AG09319 (cell line): Measurements from ENCODE around the gene AFG1L.

Source experiments
- DNase-seq: peaks from one replicate; pipeline ENCODE4 v3.0.0-alpha.2; 2010; ENCODE audit warnings: low read depth; ENCODE audit errors: extremely low read depth
- TF ChIP-seq, protein P1 (sequence below): IDR thresholded peaks from 2 replicates; pipeline ENCODE4 v1.5.1; 2011; ENCODE audit warnings: low read depth, mild to moderate bottlenecking, inconsistent platforms, low read length, moderate library complexity

AFG1L gene

DNA sequence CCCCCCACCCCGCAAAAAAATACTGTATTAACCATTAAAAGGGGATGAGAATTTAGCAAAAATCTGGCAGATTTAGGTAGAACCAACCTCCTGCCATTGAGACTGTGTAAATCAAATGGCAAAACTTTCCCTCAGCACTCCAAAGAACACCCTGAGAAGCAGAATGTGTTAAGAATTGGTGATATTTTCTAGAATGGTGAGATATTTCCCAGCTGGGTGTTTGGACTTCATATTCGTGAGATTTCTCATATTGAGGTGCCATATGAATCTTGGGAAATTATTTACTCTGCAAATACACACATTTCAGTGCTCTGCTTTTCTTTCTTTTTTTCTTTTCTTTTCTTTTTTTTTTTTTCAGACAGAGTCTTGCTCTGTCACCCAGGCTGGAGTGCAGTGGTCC lies 199.6 kb downstream of the AFG1L start:
- no peak for DNase-seq
- TF ChIP-seq, protein P1, sequence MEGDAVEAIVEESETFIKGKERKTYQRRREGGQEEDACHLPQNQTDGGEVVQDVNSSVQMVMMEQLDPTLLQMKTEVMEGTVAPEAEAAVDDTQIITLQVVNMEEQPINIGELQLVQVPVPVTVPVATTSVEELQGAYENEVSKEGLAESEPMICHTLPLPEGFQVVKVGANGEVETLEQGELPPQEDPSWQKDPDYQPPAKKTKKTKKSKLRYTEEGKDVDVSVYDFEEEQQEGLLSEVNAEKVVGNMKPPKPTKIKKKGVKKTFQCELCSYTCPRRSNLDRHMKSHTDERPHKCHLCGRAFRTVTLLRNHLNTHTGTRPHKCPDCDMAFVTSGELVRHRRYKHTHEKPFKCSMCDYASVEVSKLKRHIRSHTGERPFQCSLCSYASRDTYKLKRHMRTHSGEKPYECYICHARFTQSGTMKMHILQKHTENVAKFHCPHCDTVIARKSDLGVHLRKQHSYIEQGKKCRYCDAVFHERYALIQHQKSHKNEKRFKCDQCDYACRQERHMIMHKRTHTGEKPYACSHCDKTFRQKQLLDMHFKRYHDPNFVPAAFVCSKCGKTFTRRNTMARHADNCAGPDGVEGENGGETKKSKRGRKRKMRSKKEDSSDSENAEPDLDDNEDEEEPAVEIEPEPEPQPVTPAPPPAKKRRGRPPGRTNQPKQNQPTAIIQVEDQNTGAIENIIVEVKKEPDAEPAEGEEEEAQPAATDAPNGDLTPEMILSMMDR: no peak

DNA sequence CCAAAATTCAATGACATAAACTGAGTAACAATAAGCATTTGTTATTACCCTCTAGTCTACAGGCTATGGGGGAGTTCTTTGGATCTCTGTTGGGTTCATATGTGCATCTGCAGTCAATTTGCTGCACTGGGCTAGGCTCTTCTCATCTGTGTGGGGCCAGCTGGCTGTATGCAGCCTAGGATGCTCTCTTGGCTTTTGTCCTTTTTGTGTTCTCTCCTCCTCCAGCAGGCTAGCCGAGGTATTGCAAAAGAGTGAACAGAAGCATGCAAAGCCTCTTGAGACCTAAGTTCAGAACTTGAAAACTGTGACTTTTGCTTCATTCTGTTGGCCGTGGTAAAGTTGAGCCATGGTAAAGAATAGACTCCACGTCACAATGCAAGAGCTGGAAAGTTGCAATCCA lies 203.0 kb downstream of the AFG1L start:
- DNase-seq: no peak
- TF ChIP-seq, protein P1: peak; percentile 53

DNA sequence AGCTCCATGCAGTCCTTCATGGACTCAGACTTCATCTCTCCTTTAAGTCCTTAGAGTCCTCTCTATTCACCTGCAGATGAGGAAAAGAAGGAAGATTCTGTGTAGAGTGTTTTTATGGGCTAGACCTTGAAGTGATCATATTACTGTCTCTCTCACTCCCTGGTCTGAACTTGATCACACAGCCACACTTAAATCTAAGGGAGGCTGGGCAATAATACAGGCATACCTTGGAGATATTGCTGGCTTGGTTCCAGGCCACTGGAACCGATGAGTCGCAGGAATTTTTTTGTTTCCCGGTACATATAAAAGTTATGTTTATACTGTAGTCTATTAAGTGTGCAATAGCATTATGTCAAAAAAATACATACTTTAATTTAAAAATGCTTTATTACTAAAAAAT lies 206.7 kb downstream of the AFG1L start:
- TF ChIP-seq, protein P1: no peak
- no peak for DNase-seq

DNA sequence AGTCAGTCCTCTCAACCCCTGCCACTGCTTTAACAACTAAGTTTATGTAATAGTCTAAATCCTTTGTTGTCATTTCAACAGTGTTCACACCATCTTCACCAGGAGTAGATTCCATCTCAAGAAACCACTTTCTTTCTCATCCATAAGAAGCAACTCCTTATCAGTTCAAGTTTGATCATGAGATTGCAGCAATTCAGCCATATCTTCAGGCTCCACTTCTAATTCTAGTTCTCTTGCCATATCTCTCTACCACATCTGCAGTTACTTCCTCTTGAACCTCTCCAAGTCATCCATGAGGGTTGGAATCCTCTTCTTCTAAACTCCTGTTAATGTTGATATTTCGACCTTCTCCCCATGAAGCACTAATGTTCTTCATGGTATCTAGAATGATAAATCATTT lies 208.0 kb downstream of the AFG1L start:
- TF ChIP-seq, protein P1: no peak
- no peak for DNase-seq

DNA sequence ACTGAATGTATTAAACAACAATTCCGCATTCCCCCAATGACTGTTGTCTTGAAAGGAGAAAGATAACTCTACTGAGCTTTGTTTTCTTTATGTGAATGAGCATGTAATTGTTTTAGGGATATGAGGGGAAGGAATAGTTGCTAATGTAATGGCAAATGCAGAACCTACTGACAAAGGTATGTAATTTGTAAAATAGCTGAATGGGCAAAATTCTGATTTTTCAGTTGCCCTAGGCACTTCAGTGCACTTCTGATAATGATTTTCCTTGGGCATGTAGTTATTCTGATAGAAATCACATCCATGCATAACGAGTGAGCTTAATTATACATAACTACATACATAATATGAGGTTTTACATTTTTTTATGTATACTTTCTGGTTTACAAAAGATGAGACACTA lies 212.5 kb downstream of the AFG1L start:
- DNase-seq: no peak
- TF ChIP-seq, protein P1: no peak

DNA sequence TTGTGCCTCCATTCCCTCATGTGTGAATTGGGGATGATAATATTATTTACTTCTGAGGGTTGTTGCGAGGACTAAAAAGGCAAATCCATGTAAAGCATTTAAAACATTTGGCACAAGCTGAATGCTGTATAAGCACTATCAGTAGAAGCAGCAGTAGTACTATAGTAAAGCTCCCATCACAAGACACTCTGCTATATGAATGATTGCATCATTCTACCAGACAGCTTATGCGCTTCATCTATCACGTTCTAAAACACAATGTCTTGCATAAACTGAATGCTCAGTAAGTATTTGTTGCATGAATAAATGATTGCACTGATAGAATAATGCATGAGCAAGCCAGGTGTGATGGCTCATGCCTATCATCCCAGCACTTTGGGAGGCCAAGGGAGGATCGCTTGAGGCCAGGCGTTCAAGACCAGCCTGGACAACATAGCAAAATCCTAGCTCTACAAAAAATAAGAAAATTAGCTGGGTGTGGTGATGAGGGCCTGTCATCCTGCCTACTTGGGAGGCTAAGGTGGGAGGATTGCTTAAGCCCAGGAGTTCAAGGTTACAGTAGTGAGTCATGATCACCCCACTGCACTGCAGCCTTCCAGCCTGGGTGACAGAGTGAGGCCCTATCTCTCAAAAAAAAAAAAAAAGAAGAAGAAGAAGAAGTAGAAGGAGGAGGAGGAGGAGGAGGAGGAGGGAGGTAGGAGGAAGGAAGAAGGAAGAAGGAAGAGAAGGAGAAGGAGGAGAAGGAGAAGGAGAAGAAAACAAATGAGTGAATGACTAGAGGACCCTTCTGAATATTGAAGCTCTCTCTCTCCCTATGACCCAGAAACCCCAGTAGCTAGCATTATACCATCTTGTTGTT lies 215.8 kb downstream of the AFG1L start:
- TF ChIP-seq, protein P1: no peak
- DNase-seq: no peak

DNA sequence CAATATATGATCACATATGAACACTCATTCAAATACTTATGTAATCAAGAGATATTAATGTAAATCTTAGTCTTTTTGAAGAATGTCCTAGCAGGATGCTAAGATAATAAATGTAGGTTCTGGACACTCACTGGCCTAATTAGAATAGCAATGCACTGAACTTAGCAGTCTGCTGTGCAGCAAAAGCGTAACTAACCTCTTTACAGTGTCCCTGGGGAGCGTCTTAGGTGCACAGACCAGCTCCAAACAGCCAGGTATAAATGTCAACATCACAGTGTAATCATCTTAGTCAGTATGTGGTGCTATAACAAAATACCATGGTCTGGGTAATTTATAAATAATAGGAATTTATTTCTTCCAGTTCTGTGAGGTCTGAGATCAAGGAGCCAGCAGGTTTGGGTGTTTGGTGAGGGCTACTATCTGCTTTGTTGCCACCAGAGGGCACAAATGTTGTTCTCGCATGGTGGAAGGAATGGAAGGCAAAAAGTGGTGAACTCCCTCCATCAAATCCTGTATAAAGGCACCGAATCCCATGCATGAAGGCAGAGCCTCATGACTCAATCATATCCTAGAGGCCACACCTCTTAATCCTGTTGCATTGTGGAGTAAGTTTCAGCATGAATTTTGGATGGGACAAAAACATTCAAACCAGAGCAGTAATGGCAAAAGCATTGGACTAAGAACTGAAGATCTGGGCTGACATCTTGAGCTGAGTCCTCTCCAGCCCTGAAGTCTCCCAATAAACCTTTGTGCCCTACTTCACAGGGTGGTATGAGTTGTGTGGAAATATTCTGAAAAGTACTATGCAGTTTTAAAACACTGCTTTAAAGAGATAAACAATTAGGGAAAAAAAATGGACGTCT lies 224.1 kb downstream of the AFG1L start:
- TF ChIP-seq, protein P1: peak; percentile 37
- DNase-seq: no peak
